ENCODE measurements around the gene FEM1B.

GRCh38 chr15:68333775-68334470 lies 56.4 kb downstream of the FEM1B start:
- TF ChIP-seq BHLHE40 (IDR thresholded peaks at IDR 0.05; ENCODE audit: low read depth, low read length) (no peak), GATA3 (IDR thresholded peaks at IDR 0.05; ENCODE audit: borderline replicate concordance) (no peak), E2F6 (IDR thresholded peaks at IDR 0.05; ENCODE audit: borderline replicate concordance, low read depth) (no peak), CTCF (IDR thresholded peaks at IDR 0.05) (no peak), FOSB (CRISPR knock-in tag; IDR thresholded peaks at IDR 0.05) (no peak), MAZ (IDR thresholded peaks at IDR 0.05; ENCODE audit: borderline replicate concordance, low read depth, low read length) (no peak), CBX2 (IDR thresholded peaks at IDR 0.05; ENCODE audit: borderline replicate concordance, low read depth) (no peak), POLR2A (IDR thresholded peaks at IDR 0.05; ENCODE audit: low read length) (no peak), JUNB (IDR thresholded peaks at IDR 0.05) (no peak), RAD21 (conservative IDR thresholded peaks at IDR 0.05 in 1 of 2, IDR thresholded peaks at IDR 0.05 in 1 of 2) (no peak), BCL3 (IDR thresholded peaks at IDR 0.05) (no peak), REST (IDR thresholded peaks at IDR 0.05) (no peak), KDM5A (IDR thresholded peaks at IDR 0.05) (no peak), HMGXB4 (CRISPR knock-in tag; IDR thresholded peaks at IDR 0.05; ENCODE audit: borderline replicate concordance) (no peak)
